ENCODE data around the gene NR5A1. TPM values are rescaled to one million over a fixed set of nuclear protein-coding genes. Genes with fewer than 3 reads are reported as not detected.

Gene NR5A1
- total and polyA plus RNA-seq, 7 donors = 0.03 to 0.60 TPM; not detected in 5

GRCh38 chr9:124449381-124450151 lies 57.6 kb downstream of the NR5A1 start:
- intact Hi-C loops (cut with DNase I) = no loop called here
- H3K9me3 ChIP-seq = no peaks in the 10 kb centered on the region
- DNase-seq = no peak

GRCh38 chr9:124448019-124448418 lies 59.2 kb downstream of the NR5A1 start:
- no peak for DNase-seq
- H3K27ac ChIP-seq = no peak overlapping the region

More at GRCh38 chr9:124449381-124450151, 57.6 kb downstream of the NR5A1 start:
- TF ChIP-seq CTCF (IDR thresholded peaks at IDR 0.05) (no peak), POLR2AphosphoS5 (IDR thresholded peaks at IDR 0.05) (no peak), POLR2A (IDR thresholded peaks at IDR 0.05) (no peak), EP300 (IDR thresholded peaks at IDR 0.05) (no peak)
- Histone ChIP-seq H3K36me3 (no peaks in the 10 kb centered on the region), H3K4me3 (no peak overlapping the region), H3K27me3 (peaks cover 39 to 62% (median 52%) of the 10 kb centered on the region in 3 donors), H3K27ac (no peak overlapping the region), H3K4me1 (peaks cover 0 to 16% (median 6%) of the 10 kb centered on the region in 4 donors)
- 90 to 91% methylated on average over 13 of the region's 13 CpGs for WGBS, 2 donors

GRCh38 chr9:124447297-124447661 lies 59.9 kb downstream of the NR5A1 start:
- no peak for DNase-seq
- no peaks in the 10 kb centered on the region for H3K9me3 ChIP-seq
- no peaks in the 10 kb centered on the region for H3K36me3 ChIP-seq
- no peak overlapping the region for H3K4me3 ChIP-seq
- peaks cover 25 to 39% (median 31%) of the 10 kb centered on the region in 3 donors for H3K27me3 ChIP-seq
- peaks cover 0 to 8% (median 4%) of the 10 kb centered on the region in 4 donors for H3K4me1 ChIP-seq
- intact Hi-C loops (cut with DNase I) = no loop called here
- TF ChIP-seq CTCF (IDR thresholded peaks at IDR 0.05) = no peak
- TF ChIP-seq POLR2A (IDR thresholded peaks at IDR 0.05) = no peak
- no peak for TF ChIP-seq EP300 (IDR thresholded peaks at IDR 0.05)
- no peak for TF ChIP-seq POLR2AphosphoS5 (IDR thresholded peaks at IDR 0.05)
- WGBS, 2 donors = 53 to 72% methylated on average over 4 of the region's 4 CpGs
- H3K27ac ChIP-seq = no peak overlapping the region

More at GRCh38 chr9:124448019-124448418, 59.2 kb downstream of the NR5A1 start:
- no peak overlapping the region for H3K4me3 ChIP-seq
- 81 to 89% methylated on average over 7 of the region's 7 CpGs for WGBS, 2 donors
- TF ChIP-seq POLR2AphosphoS5 (IDR thresholded peaks at IDR 0.05) = no peak
- TF ChIP-seq EP300 (IDR thresholded peaks at IDR 0.05) = no peak
- no peak for TF ChIP-seq POLR2A (IDR thresholded peaks at IDR 0.05)
- TF ChIP-seq CTCF (IDR thresholded peaks at IDR 0.05) = no peak
- no peaks in the 10 kb centered on the region for H3K36me3 ChIP-seq
- H3K9me3 ChIP-seq = no peaks in the 10 kb centered on the region
- peaks cover 33 to 46% (median 38%) of the 10 kb centered on the region in 3 donors for H3K27me3 ChIP-seq
- peaks cover 0 to 10% (median 4%) of the 10 kb centered on the region in 4 donors for H3K4me1 ChIP-seq
- intact Hi-C loops (cut with DNase I) = no loop called here

GRCh38 chr9:124444166-124444565 lies 63.0 kb downstream of the NR5A1 start:
- Histone ChIP-seq H3K27ac (no peak overlapping the region), H3K9me3 (no peaks in the 10 kb centered on the region), H3K27me3 (peaks cover 0 to 11% (median 0%) of the 10 kb centered on the region in 3 donors), H3K4me1 (no peaks in the 10 kb centered on the region), H3K36me3 (no peaks in the 10 kb centered on the region), H3K4me3 (no peak overlapping the region)
- DNase-seq = no peak
- 86 to 91% methylated on average over 3 of the region's 3 CpGs for WGBS, 2 donors
- TF ChIP-seq CTCF (IDR thresholded peaks at IDR 0.05) (no peak), POLR2A (IDR thresholded peaks at IDR 0.05) (no peak), EP300 (IDR thresholded peaks at IDR 0.05) (no peak), POLR2AphosphoS5 (IDR thresholded peaks at IDR 0.05) (no peak)
- intact Hi-C loops (cut with DNase I) = no loop called here

Data from sigmoid colon (tissue), 7 donors.